ENCODE data around the gene LINC00305. TPM values are rescaled to one million over a fixed set of nuclear protein-coding genes. Genes with fewer than 3 reads are reported as not detected.

LINC00305 gene
- total RNA-seq, 1 donor from 2014 or later, result 16.4 TPM

GRCh38 chr18:64097497-64097896 is 51.4 kb downstream of the LINC00305 start:
- Mint-ChIP-seq H3K27ac (ENCODE audit: unreplicated experiment) (no peak overlapping the region), H3K9me3 (ENCODE audit: unreplicated experiment) (no peaks in the 10 kb centered on the region), H3K27me3 (ENCODE audit: unreplicated experiment) (no peaks in the 10 kb centered on the region), H3K4me3 (ENCODE audit: unreplicated experiment) (no peak overlapping the region), H3K36me3 (ENCODE audit: low read depth, unreplicated experiment) (no peaks in the 10 kb centered on the region), H3K4me1 (ENCODE audit: unreplicated experiment) (peaks cover 22% of the 10 kb centered on the region)
- no peak for TF ChIP-seq CTCF (IDR thresholded peaks at IDR 0.05; ENCODE audit: unreplicated experiment)
- no peak for DNase-seq (ENCODE audit: low spot score)

- H3K36me3 Mint-ChIP-seq (ENCODE audit: low read depth, unreplicated experiment), result no peaks in the 10 kb centered on the region
- H3K27ac Mint-ChIP-seq (ENCODE audit: unreplicated experiment), result no peak overlapping the region
- no peak for TF ChIP-seq CTCF (IDR thresholded peaks at IDR 0.05; ENCODE audit: unreplicated experiment)
- no peaks in the 10 kb centered on the region for H3K27me3 Mint-ChIP-seq (ENCODE audit: unreplicated experiment)
- no peak for DNase-seq (ENCODE audit: low spot score)
- H3K4me3 Mint-ChIP-seq (ENCODE audit: unreplicated experiment), result no peak overlapping the region
- no peaks in the 10 kb centered on the region for H3K9me3 Mint-ChIP-seq (ENCODE audit: unreplicated experiment)
- peaks cover 19% of the 10 kb centered on the region for H3K4me1 Mint-ChIP-seq (ENCODE audit: unreplicated experiment)
These were observed 53.8 kb downstream of the LINC00305 start for GRCh38 chr18:64095056-64095455.

GRCh38 chr18:64094210-64094609 is 54.7 kb downstream of the LINC00305 start:
- peaks cover 16% of the 10 kb centered on the region for H3K4me1 Mint-ChIP-seq (ENCODE audit: unreplicated experiment)
- no peak for DNase-seq (ENCODE audit: low spot score)
- no peaks in the 10 kb centered on the region for H3K9me3 Mint-ChIP-seq (ENCODE audit: unreplicated experiment)
- TF ChIP-seq CTCF (IDR thresholded peaks at IDR 0.05; ENCODE audit: unreplicated experiment), result no peak
- no peak overlapping the region for H3K27ac Mint-ChIP-seq (ENCODE audit: unreplicated experiment)
- peaks cover 7% of the 10 kb centered on the region for H3K36me3 Mint-ChIP-seq (ENCODE audit: low read depth, unreplicated experiment)
- H3K27me3 Mint-ChIP-seq (ENCODE audit: unreplicated experiment), result no peaks in the 10 kb centered on the region
- no peak overlapping the region for H3K4me3 Mint-ChIP-seq (ENCODE audit: unreplicated experiment)

GRCh38 chr18:64091526-64091925 is 57.4 kb downstream of the LINC00305 start:
- Mint-ChIP-seq H3K27ac (ENCODE audit: unreplicated experiment) (no peak overlapping the region), H3K9me3 (ENCODE audit: unreplicated experiment) (no peaks in the 10 kb centered on the region), H3K36me3 (ENCODE audit: low read depth, unreplicated experiment) (peaks cover 16% of the 10 kb centered on the region), H3K4me3 (ENCODE audit: unreplicated experiment) (no peak overlapping the region), H3K27me3 (ENCODE audit: unreplicated experiment) (no peaks in the 10 kb centered on the region), H3K4me1 (ENCODE audit: unreplicated experiment) (peaks cover 4% of the 10 kb centered on the region)
- TF ChIP-seq CTCF (IDR thresholded peaks at IDR 0.05; ENCODE audit: unreplicated experiment), result no peak
- no peak for DNase-seq (ENCODE audit: low spot score)

- Mint-ChIP-seq H3K27me3 (ENCODE audit: unreplicated experiment) (no peaks in the 10 kb centered on the region), H3K36me3 (ENCODE audit: low read depth, unreplicated experiment) (peaks cover 16% of the 10 kb centered on the region), H3K4me3 (ENCODE audit: unreplicated experiment) (no peak overlapping the region), H3K9me3 (ENCODE audit: unreplicated experiment) (no peaks in the 10 kb centered on the region), H3K27ac (ENCODE audit: unreplicated experiment) (no peak overlapping the region), H3K4me1 (ENCODE audit: unreplicated experiment) (peaks cover 4% of the 10 kb centered on the region)
- TF ChIP-seq CTCF (IDR thresholded peaks at IDR 0.05; ENCODE audit: unreplicated experiment), result no peak
- no peak for DNase-seq (ENCODE audit: low spot score)
These were observed 58.0 kb downstream of the LINC00305 start for GRCh38 chr18:64090876-64091275.
